Activated T-helper 17 cell treated with anti-CD3 and anti-CD28 coated beads, Interleukin-2, amount 50 U/mL, for 72 hours (primary cell): ENCODE results near the gene HDHD3. TPM values are rescaled to one million over a fixed set of nuclear protein-coding genes. Genes with fewer than 3 reads are reported as not detected.
A peak's percentile ranks its signal among the peaks of the same experiment; 100 is the strongest.
"Not testable (repeated sequence)": the region's sequence is repeated elsewhere in the genome, so short reads cannot be mapped to it uniquely, and the experiment has no call there.

Experiments used
- ATAC-seq: fragments of 150-1000 bp; cut with Tn5 transposase; replicated peaks from 2 replicates; pipeline ENCODE4 v1.10.0; 2021; ENCODE audit warnings: mild to moderate bottlenecking, moderate library complexity
- H3K27ac Mint-ChIP-seq: one replicate; pipeline ENCODE4 v1.8.0; 2022; ENCODE audit warnings: mixed read lengths
- H3K27me3 Mint-ChIP-seq: one replicate; pipeline ENCODE4 v1.8.0; 2022; ENCODE audit warnings: mixed read lengths
- H3K36me3 Mint-ChIP-seq: one replicate; pipeline ENCODE4 v1.8.0; 2022; ENCODE audit warnings: low read depth, mild to moderate bottlenecking, mixed read lengths
- H3K4me1 Mint-ChIP-seq: one replicate; pipeline ENCODE4 v1.8.0; 2022; ENCODE audit warnings: mixed read lengths
- H3K4me3 Mint-ChIP-seq: one replicate; pipeline ENCODE4 v1.8.0; 2022; ENCODE audit warnings: mild to moderate bottlenecking, mixed read lengths
- H3K9me3 Mint-ChIP-seq: one replicate; pipeline ENCODE4 v1.8.0; 2022; ENCODE audit warnings: mixed read lengths
- total RNA-seq, 2 donors: library from RNA; stranded (reverse); gene quantifications; one replicate each; pipeline ENCODE4 v1.2.3, GENCODE V29; 2022

The HDHD3 gene
- total RNA-seq = 10 to 100 TPM; 15.2 to 19.4 TPM

GRCh38 chr9:113376634-113377567 is at the start of gene HDHD3:
HDHD3 (minus strand) TSS chr9:113376986; CDS start chr9:113374354, 2,632 bp downstream.
- Mint-ChIP-seq H3K27ac (peak within 1 kb of the TSS; percentile 87), H3K9me3 (no peaks in the 10 kb centered on the region), H3K4me1 (peaks cover 14% of the 10 kb centered on the region), H3K4me3 (peak within 1 kb of the TSS; percentile 79), H3K27me3 (no peaks in the 10 kb centered on the region), H3K36me3 (peaks cover 29% of the 10 kb centered on the region)
- peak; percentile 88 for ATAC-seq

- no peaks in the 10 kb centered on the region for H3K9me3 Mint-ChIP-seq
- no peak overlapping the region for H3K4me3 Mint-ChIP-seq
- ATAC-seq = no peak
- no peaks in the 10 kb centered on the region for H3K4me1 Mint-ChIP-seq
- peaks cover 11% of the 10 kb centered on the region for H3K27me3 Mint-ChIP-seq
- H3K36me3 Mint-ChIP-seq = no peaks in the 10 kb centered on the region
- no peak overlapping the region for H3K27ac Mint-ChIP-seq
Observed at GRCh38 chr9:113425072-113425471, 48.3 kb upstream of the HDHD3 start.

- H3K27ac Mint-ChIP-seq = no peak overlapping the region
- H3K4me1 Mint-ChIP-seq = no peaks in the 10 kb centered on the region
- ATAC-seq = no peak
- H3K9me3 Mint-ChIP-seq = no peaks in the 10 kb centered on the region
- no peaks in the 10 kb centered on the region for H3K36me3 Mint-ChIP-seq
- no peak overlapping the region for H3K4me3 Mint-ChIP-seq
- H3K27me3 Mint-ChIP-seq = peaks cover 10% of the 10 kb centered on the region
Observed at GRCh38 chr9:113421726-113422125, 44.9 kb upstream of the HDHD3 start.

GRCh38 chr9:113417370-113417769 is 40.6 kb upstream of the HDHD3 start:
- H3K27me3 Mint-ChIP-seq = no peaks in the 10 kb centered on the region
- no peak for ATAC-seq
- H3K4me3 Mint-ChIP-seq = no peak overlapping the region
- H3K9me3 Mint-ChIP-seq = no peaks in the 10 kb centered on the region
- no peaks in the 10 kb centered on the region for H3K4me1 Mint-ChIP-seq
- no peak overlapping the region for H3K27ac Mint-ChIP-seq
- H3K36me3 Mint-ChIP-seq = no peaks in the 10 kb centered on the region

GRCh38 chr9:113416149-113416721 is 39.4 kb upstream of the HDHD3 start:
- no peak overlapping the region for H3K4me3 Mint-ChIP-seq
- no peaks in the 10 kb centered on the region for H3K36me3 Mint-ChIP-seq
- no peaks in the 10 kb centered on the region for H3K27me3 Mint-ChIP-seq
- ATAC-seq = no peak
- no peaks in the 10 kb centered on the region for H3K4me1 Mint-ChIP-seq
- no peak overlapping the region for H3K27ac Mint-ChIP-seq
- no peaks in the 10 kb centered on the region for H3K9me3 Mint-ChIP-seq

GRCh38 chr9:113410207-113410864 is 33.5 kb upstream of the HDHD3 start, which contains the start of the genes C9orf43 and POLE3:
C9orf43 (plus strand) TSS chr9:113410747; CDS start chr9:113413494, 2,747 bp downstream.
POLE3 (minus strand) TSS chr9:113410675; CDS start chr9:113410293, 382 bp downstream.
- H3K4me3 Mint-ChIP-seq = peak within 1 kb of the TSS; percentile 97
- no peaks in the 10 kb centered on the region for H3K27me3 Mint-ChIP-seq
- H3K9me3 Mint-ChIP-seq = no peaks in the 10 kb centered on the region
- peaks cover 43% of the 10 kb centered on the region for H3K36me3 Mint-ChIP-seq
- peak within 1 kb of the TSS; percentile 97 for H3K27ac Mint-ChIP-seq
- peaks cover 19% of the 10 kb centered on the region for H3K4me1 Mint-ChIP-seq
- ATAC-seq = peak; percentile 96

GRCh38 chr9:113409883-113410206 is 33.1 kb upstream of the HDHD3 start:
- Mint-ChIP-seq H3K27me3 (no peaks in the 10 kb centered on the region), H3K36me3 (peaks cover 43% of the 10 kb centered on the region), H3K27ac (peak overlapping the region; percentile 97), H3K9me3 (no peaks in the 10 kb centered on the region), H3K4me3 (peak overlapping the region; percentile 97), H3K4me1 (peaks cover 19% of the 10 kb centered on the region)
- peak; percentile 6 for ATAC-seq

GRCh38 chr9:113409481-113409880 is 32.7 kb upstream of the HDHD3 start:
- Mint-ChIP-seq H3K9me3 (no peaks in the 10 kb centered on the region), H3K27me3 (no peaks in the 10 kb centered on the region), H3K4me3 (peak overlapping the region; percentile 97), H3K36me3 (peaks cover 43% of the 10 kb centered on the region), H3K4me1 (peaks cover 19% of the 10 kb centered on the region), H3K27ac (peak overlapping the region; percentile 97)
- no peak for ATAC-seq

- H3K9me3 Mint-ChIP-seq, H3K27me3 Mint-ChIP-seq, ATAC-seq: not testable (repeated sequence)
- Mint-ChIP-seq H3K27ac (peak overlapping the region; percentile 97), H3K4me3 (peak overlapping the region; percentile 97), H3K36me3 (peaks cover 43% of the 10 kb centered on the region), H3K4me1 (peaks cover 19% of the 10 kb centered on the region)
Observed at GRCh38 chr9:113406873-113407511, 30.2 kb upstream of the HDHD3 start.

- Mint-ChIP-seq H3K4me1 (peaks cover 19% of the 10 kb centered on the region), H3K36me3 (peaks cover 43% of the 10 kb centered on the region)
- not testable (repeated sequence) for ATAC-seq, H3K4me3 Mint-ChIP-seq, H3K9me3 Mint-ChIP-seq, H3K27ac Mint-ChIP-seq, H3K27me3 Mint-ChIP-seq
Observed at GRCh38 chr9:113406353-113406752, 29.6 kb upstream of the HDHD3 start.

GRCh38 chr9:113403646-113404045 is 26.9 kb upstream of the HDHD3 start:
- Mint-ChIP-seq H3K27ac (no peak overlapping the region), H3K27me3 (no peaks in the 10 kb centered on the region), H3K4me1 (peaks cover 15% of the 10 kb centered on the region), H3K36me3 (peaks cover 20% of the 10 kb centered on the region), H3K4me3 (no peak overlapping the region), H3K9me3 (no peaks in the 10 kb centered on the region)
- no peak for ATAC-seq

GRCh38 chr9:113401027-113401792 is 24.4 kb upstream of the HDHD3 start, which contains the start of gene ALAD:
ALAD (minus strand) TSS chr9:113401284; CDS start chr9:113393559, 7,725 bp downstream.
- Mint-ChIP-seq H3K36me3 (no peaks in the 10 kb centered on the region), H3K4me1 (peaks cover 7% of the 10 kb centered on the region), H3K9me3 (no peaks in the 10 kb centered on the region), H3K27ac (peak within 1 kb of the TSS; percentile 69), H3K27me3 (no peaks in the 10 kb centered on the region), H3K4me3 (peak within 1 kb of the TSS; percentile 79)
- peak; percentile 98 for ATAC-seq

- no peak for ATAC-seq
- Mint-ChIP-seq H3K36me3 (peaks cover 4% of the 10 kb centered on the region), H3K4me1 (peaks cover 7% of the 10 kb centered on the region), H3K4me3 (peak overlapping the region; percentile 79), H3K9me3 (no peaks in the 10 kb centered on the region), H3K27ac (peak overlapping the region; percentile 69), H3K27me3 (no peaks in the 10 kb centered on the region)
Observed at GRCh38 chr9:113399646-113400200, 22.9 kb upstream of the HDHD3 start.
